ENCODE results near the gene MAML2. TPM values are rescaled to one million over a fixed set of nuclear protein-coding genes. Genes with fewer than 3 reads are reported as not detected.

Gene MAML2
- polyA plus RNA-seq, 3 donors: 30.0 to 33.8 (median 30.9) TPM

DNA sequence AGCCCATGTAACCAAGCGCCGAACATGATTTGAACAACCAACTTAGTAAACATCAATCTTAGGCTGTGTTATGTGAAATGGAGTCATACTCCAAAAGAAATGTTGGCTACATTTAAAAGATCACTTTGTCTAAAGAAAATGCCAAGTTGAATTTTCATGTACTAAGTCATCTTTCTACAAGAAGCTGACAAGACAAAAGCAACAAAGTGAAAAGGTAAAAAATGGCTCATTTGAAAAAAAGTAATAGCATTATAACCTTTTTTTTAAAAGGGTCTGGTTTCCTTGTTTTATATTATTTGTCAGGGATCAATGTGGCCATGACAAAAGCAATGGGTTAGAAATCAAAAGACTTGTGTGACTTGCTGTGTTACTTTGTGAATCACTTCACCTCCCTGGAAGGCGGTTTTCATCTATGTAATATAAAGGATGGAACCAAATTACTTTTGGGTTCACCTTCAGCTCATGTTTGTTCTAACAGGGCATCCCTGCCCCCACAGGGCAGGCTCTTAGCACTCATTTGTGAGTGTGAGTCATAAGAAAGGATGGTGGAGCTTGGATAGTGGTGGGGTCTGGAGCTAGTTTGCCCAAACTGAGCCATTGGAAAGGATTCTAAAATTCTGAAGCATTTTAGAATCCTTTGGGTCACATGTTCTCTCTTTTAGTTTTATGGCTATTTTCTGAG is 287.1 kb downstream of the MAML2 start:
- no peak for DNase-seq (ENCODE audit: low read depth in 3 of 3, low spot score in 2 of 3)

DNA sequence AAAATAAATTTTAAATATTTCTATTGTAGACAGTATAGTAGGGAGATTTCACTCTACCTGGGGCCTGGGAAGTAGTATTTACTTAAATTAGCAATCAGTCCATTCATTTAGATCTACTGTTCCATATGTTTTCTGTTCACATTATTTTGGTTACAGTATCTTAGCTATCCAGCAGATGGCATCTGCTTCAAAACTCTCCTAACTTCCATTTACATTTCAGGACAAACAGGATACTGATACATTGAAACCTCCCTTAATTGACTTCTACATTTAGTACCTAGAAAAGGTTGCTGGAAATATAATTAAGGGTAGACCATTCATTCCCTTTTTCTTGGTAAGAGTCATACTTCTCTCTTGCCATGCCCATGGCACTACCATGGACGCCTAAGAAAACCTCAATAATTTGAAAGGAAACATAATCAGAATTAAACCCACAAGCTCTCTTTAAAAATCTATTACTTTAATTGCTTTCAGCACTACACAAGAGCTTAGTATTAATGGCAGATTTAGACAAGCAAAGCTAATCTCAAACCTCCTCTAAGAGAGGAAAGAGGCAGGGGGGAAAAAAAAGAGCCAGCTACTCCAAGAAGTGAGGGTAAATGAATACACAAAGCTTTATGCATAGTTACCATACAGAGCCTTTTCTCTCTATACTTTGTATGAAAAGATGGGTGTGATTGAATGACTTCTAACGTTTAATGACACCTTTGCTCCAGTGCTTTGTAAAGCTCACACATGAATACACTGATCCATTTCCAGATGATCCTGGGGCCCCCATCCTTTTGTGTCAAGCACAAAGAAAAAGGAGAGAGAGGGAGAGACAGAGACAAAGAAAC is 287.9 kb downstream of the MAML2 start:
- no peak for DNase-seq (ENCODE audit: low read depth in 3 of 3, low spot score in 2 of 3)

DNA sequence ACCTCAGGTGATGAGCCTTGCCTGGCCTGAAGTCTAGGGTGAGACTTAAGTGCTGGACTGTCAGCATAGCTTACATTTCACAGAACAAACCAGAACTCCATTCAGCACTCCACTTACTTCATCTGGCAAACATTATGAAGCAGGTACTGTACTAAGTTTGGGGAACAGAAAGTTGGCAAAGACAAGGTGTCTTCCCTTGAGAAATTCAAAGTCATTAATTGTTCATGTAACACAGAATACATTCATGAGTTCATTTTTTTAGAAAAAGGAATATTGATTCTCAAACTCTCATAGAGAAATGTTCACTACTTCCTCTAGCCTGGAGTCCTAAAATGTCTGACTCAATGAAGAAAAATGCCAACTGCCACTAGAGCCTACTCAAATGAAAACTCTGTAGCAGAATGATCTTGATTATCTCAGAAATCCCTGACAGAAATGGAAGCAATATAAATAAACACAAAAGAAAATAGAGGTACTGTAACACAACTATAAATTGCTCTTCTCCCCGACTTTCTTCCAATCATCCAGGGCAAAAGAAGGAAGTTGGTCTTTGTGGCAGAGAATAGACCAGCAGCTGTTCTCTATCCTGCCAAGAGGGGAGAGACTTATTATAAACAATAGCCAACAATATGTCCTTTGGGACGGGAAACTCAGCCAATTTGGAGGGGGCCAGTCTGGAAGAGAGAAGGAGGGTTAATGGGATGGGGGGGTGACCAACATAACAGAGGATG is 289.9 kb downstream of the MAML2 start:
- no peak for DNase-seq (ENCODE audit: low read depth in 3 of 3, low spot score in 2 of 3)

DNA sequence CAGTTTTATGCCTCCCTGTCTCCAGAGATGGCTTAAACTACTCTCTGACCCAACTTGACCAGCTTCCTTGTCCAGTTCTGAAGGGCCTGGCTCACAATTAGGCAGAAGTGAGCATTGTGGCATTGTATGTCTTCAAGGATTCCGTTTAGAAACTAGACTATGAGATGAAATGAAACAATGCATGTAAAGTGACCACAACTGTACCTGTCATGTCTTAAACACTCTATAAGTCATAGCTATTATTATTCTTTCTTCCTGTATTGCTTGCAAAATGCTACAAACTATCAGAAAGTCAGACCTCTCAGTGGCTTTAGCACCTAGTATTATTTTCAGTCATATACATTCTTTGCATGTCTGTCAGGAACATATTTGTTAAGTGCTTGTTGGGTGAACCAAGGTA is 291.2 kb downstream of the MAML2 start:
- no peak for DNase-seq (ENCODE audit: low read depth in 3 of 3, low spot score in 2 of 3)

DNA sequence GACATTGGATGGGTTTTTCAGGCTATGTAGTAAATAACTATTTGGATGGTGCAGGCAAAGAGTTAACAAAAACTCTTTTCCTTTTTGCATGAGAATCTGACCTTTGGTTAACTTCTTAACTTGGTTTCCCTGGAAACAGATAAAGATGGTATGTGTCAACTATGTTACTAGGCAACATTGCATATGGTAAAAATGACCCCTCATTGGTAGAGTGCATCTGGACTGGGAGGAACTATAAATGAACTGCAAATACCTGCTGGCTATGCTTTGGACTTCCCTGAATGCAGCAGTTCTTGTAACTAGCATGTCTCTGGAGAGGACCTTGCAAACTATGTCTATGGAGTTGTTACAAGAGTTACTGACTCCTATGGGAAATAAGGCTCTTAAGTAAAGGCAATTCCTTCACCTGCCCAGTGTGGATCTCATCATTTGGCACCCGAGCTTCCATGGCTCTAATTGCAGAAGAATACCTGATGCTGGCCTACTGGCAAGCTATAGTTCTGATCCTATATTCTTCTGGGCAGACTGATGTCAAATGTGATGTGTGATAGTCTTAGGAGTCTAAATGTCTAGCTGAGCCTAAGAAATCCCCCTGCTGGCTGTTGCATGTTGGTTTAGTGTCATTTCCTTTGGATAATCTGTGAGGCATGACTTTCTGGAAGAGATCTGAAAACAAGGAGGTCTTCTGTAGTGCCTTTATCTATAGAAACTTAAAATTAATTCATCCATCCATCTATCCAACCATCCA is 292.4 kb downstream of the MAML2 start:
- DNase-seq (ENCODE audit: low read depth in 3 of 3, low spot score in 2 of 3): no peak

DNA sequence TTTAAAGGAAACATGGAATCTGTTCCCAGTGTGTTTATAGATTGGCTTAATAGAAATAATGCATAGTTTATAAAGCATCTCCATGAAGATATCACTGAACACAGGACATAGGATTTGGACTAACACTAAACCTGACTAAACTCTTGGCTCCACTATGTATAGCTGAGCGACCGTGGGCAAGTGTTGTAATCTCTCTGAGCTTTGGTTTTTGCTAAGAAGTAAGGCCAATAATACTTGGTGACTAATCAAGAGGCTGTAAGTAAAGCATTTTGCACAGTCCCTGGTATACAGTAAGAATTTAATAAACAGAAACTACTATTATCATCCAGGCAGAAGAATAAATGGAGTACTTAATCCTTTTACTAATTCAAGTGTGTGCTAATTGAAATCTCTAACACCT is 293.6 kb downstream of the MAML2 start:
- DNase-seq (ENCODE audit: low read depth in 3 of 3, low spot score in 2 of 3): no peak

DNA sequence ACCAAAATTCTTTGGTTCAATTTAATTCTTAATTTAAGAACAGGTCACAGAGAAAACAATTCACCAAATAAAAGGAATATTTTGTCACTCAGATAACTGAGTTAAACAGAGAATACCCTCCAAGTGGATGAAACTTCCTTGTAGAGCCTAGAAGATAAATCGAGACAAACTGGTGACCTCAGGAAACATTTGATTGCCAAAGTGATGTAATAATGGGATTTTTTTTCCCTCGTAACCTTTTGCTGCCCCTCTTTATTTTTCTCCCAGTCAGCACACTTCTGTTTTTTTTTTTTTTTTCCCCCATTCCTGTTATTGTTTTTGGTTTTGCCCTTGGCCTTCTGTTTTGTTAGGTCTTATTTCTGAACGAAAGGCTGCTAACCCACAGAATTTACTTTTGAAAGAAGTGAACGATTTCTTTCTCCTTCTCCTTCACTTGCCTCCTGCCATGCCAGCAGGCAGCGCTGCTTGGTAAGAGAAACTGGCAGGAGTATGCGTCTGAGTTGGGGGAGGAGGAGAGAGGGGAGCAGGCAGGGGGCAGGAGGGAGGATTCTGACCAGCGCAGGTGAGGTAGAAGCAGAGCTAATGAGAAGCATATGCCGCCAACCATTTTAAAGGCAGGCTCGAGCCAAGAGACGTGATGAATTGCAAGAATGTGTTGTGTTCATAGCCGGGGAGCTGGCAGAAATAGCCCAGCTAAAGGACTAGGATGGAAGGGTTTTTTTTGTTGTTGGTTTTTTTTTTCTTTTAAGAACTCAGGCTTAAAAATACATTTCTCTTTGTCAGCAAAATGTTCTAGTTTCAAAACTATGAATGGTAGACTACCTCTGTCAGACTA is 297.2 kb downstream of the MAML2 start:
- DNase-seq (ENCODE audit: low read depth in 3 of 3, low spot score in 2 of 3): peak in 1 of 3 donors; percentile 55

DNA sequence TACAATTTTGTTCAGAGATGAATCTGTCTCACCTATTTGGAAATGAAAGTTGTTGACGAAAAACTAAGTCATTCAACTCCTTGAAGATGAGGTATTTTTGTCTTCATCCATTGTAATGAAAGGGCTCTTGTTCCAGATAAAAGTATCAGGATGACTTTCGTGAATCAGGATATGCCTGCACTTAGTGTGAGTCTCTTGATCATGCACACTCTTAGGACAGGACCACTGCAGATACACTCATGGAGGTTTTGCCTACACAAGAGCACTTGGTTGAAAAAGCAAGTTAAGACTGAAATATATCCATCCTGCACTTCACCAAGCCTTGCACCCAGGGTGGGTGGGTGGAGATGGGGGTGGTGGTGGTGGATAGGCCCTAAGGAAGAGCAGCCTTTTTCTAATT is 298.2 kb downstream of the MAML2 start:
- no peak for DNase-seq (ENCODE audit: low read depth in 3 of 3, low spot score in 2 of 3)

DNA sequence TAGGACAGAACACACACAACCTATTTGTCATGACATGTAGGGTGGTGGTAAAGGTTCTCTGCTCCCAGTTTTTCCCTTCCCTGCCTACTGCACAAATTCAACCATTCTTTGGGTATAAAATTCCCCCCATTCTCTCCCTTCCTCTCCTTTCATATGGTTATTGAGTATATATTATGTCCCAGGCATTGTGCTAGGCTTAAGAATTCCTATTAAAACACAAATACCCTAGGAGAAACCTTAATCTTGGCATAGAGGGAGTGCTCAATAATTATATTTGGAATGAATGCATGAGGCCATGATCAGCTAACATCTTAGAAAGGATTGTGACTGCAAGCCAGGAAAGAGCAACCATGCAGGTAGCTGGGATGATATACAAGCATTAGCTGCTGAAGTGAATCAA is 298.7 kb downstream of the MAML2 start:
- no peak for DNase-seq (ENCODE audit: low read depth in 3 of 3, low spot score in 2 of 3)

DNA sequence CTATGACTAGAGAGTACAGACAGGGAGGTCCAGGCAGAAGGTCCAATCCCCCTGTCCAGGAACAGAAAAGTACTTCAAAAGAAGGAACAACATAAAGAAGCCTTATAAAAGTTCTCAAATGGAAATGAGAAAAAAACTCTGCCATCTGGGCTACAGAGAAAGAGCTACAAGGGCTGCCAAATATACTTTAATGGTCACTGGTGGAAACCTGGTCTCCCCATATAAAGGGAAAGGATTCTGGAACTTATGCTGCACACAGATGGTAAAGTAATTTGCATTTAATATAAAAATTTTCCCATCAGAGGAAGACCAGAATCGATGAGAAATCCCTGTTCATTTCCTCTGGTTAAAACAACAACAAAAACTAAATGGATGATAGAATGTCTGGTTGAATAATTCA is 299.7 kb downstream of the MAML2 start:
- DNase-seq (ENCODE audit: low read depth in 3 of 3, low spot score in 2 of 3): no peak

DNA sequence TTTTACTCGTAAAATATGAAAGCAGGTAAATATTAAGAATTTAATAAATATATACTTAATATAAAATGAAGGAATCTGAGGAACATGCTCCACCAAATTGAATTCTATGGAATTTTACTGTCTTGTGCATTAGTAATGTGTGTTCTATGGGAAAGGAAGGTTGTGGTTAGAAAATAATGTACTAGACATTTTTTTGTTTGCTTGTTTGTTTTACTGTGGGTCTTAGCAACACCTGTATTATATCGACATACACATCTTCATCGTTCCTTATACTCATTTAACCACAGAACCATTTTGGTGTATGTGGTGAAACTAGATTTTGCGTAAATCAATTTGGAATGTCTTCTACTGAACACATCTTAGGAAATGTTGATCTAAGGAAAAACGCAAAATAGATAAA is 304.9 kb downstream of the MAML2 start:
- no peak for DNase-seq (ENCODE audit: low read depth in 3 of 3, low spot score in 2 of 3)

DNA sequence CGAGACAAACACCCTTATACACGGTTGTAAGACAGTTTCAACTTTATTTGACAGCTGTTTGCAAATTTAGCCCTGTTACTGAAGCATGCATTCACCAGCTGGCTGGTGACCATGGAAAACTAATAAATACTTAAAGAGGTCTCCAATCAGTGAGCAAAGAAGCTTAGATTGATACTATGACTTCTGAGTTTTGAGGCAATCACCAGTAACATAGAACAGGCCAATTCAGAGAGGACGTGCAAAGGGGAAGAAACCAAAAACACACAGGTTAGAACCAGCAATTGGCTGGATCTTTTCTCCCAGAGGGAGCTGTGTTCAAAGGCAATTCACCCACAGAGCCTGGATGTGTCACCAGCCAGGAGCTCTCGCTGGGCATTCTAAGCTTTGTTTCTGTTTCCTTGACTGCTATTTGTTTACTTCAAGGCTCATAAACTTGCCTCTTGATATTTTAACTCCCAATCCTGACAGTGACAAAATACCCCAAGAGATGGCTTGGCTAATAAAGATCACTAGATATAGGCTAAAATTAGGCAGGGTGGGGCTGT is 305.5 kb downstream of the MAML2 start:
- DNase-seq (ENCODE audit: low read depth in 3 of 3, low spot score in 2 of 3): no peak

DNA sequence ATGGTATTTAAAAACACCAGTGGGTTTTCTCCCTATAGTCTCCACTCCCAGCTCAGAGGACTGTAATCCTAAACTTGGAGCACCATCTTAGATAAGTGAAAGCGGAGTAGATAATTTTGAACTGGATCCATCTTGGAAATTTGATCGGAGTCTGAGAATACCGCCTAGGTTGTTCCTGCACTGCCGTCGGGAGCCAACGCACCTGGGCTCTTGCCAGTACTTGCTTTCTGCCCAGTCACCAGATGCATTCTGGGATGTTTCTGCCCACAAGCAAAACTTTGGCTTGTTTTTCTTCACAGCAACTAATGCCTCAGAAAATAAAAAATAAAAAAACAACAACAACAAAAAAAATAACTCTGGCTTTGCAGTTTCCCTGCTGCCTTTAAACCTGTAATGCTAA is 306.1 kb downstream of the MAML2 start:
- no peak for DNase-seq (ENCODE audit: low read depth in 3 of 3, low spot score in 2 of 3)

DNA sequence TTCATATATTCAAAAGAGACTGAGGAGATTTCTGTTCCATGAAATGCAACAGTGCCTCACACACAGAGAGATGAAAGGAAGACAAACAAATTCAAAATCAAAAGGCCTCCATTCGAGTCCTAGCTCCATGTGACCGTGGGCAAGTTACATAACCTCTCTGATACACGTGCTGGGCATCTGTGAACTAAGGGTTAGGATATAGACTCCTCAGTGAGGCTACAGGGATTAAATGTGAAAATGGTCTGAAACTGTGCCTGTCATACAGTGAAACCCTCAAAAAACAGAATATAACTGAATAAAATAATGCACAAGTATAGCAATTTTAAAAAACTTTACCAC is 307.3 kb downstream of the MAML2 start:
- DNase-seq (ENCODE audit: low read depth in 3 of 3, low spot score in 2 of 3): no peak

DNA sequence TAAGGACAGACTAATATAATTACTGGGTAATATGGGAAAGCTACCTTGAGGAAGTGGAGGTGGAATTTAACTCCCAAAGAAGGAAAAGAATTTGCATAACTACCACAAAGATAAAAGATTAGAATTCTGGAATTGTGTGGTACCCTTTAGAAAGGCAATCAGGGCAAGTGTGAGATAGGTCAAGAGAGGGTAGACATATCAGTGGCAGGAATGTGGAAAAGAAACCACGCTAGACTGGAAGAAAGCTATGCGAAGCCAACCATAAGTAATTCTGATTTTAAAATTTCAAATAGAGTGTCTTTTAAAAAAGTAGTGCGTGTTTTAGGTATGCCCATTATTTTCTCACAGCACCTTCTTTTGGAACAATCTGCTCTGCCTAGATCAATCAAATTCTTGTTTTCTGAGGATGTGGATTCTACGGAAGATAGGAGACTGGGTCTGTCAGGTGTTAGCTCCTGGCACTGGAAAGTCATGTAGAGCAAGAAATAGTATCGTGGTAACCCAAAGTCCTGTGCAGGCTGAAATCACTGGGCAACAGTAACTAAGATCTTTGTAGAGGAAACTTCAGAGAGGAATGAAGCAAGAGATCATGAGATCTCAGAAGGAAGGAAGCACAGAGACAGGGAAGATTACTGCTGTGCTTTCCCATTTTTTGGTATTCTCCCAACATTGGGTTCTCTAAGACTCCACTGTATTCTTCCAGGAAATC is 307.8 kb downstream of the MAML2 start:
- DNase-seq (ENCODE audit: low read depth in 3 of 3, low spot score in 2 of 3): no peak

DNA sequence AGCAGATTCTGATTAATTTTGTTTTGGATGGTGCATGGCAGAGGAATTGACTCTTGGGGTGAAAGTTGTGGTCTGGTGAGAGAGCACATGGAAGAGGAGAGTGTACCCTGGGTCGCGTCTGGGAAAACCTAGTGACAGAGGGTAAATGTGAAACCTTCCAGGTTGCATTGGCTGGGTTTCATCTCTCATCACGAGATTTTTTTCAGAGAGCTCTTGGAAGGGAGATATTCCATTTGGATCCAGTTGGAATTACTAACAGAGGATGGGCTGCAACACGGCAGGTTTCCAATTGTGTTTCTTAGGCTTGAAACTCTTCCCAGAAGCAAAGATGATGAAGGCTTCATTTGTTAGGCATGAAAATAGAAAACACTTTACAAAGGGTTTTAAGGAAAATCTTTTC is 309.4 kb downstream of the MAML2 start:
- DNase-seq (ENCODE audit: low read depth in 3 of 3, low spot score in 2 of 3): no peak

DNA sequence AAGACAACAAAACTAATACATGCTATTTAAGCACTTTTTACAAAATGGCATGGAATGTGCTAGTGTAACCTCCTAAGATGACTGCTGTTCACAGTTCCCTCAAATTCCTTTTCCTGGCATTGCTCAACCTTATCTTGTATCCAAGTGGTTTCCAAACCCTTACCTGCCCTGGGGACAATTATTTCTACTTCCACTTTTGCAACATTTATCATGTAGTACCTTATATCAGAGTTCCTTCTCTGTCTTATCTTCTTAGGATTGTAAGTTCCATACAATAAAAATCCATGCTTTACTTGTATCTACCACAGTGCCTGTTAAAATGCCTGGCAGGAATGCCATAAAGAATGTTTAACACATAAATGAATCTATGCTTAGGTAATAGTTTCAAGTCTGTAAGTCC is 309.9 kb downstream of the MAML2 start:
- DNase-seq (ENCODE audit: low read depth in 3 of 3, low spot score in 2 of 3): no peak

DNA sequence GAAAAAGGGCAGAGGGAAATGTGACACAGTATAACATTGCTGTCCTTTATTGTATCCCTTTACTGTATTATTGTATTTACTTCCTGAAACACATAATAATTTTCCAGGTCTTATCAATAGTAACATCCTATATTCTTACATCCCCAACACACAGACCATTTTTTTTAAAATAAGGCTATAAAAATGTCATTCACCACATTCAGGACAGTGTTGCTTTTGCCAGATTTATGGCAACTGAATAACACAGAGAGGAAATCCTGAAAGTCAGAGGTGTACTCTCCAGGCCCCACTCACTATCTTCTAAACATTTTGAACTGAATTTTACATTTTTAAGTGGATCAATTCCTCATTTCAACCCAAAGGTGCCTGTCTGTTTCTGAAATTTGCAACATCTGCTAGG is 314.2 kb downstream of the MAML2 start:
- DNase-seq (ENCODE audit: low read depth in 3 of 3, low spot score in 2 of 3): no peak

DNA sequence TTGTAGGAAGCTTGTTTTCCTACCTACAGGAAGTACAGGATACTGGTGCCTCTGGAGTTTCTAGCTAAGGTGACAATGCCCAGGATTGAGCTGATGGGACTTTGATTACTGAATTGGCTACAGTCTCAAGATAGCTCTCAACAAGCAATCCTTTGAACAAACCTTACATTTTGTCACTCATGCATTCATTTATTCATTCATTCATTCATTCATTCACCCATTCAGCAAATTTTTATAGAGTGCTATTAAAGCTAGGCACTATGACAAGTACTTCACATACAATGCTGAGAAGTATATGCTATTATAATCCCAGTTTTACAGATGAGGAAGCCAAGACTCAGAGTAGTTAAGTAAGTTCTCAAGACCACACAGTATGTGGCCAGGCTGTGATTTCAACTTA is 316.0 kb downstream of the MAML2 start:
- DNase-seq (ENCODE audit: low read depth in 3 of 3, low spot score in 2 of 3): no peak

Measured in right renal cortex interstitium (tissue), 3 donors.